K562 (cell line): ENCODE data around the gene ACTN1. TPM values are rescaled to one million over a fixed set of nuclear protein-coding genes. Genes with fewer than 3 reads are reported as not detected.

Experiments used
- ATAC-seq: fragments of 200-7000 bp; cut with Tn5 transposase; 3 replicates; pipeline ENCODE4 v1.9.1; 2020; ENCODE audit warnings: moderate library complexity
- BruUV-seq: library from RNA; stranded (reverse); fragments of 400-500 nt; replicated peaks from 2 replicates; lab custom pipeline; 2021; lab: Mats Ljungman, UMichigan
- CTCF ChIA-PET: fragments of 300-600 bp; formaldehyde crosslinking; extraction: SDS; loops from one replicate; lab custom pipeline; 2021; ENCODE audit warnings: low intra/inter-chr PET ratio; lab: Yijun Ruan, JAX
- POLR2A ChIA-PET: fragments of 300-600, 350-650 bp; sonication (Branson Sonifier 250); formaldehyde crosslinking; extraction: SDS; loops from one replicate; lab custom pipeline; 2021; ENCODE audit warnings: antibody characterized with exemption, inconsistent platforms; lab: Yijun Ruan, JAX
- DNase-seq, 4 experiments: peaks; one replicate each; pipeline versions ENCODE4 v3.0.0 to v3.0.0-alpha.2; 2011 to 2018; ENCODE audit warnings: low spot score in 3 of 4, mixed read lengths in 3 of 4; ENCODE audit errors: extremely low read depth in 1 of 4
- FAIRE-seq: peaks from 2 replicates; lab custom pipeline; 2011; peaks lifted over from hg19 to GRCh38; lab: Jason Lieb, UNC
- H2AFZ ChIP-seq: 2 replicates; pipeline ENCODE4 v1.6.0; 2011; ENCODE audit warnings: low read depth, low read length, control low read depth, inconsistent platforms
- H3K27ac ChIP-seq: fragments of 200-600 bp; 3 replicates; pipeline ENCODE4 v1.8.0; 2011; ENCODE audit warnings: low read depth, mild to moderate bottlenecking, control low read depth, inconsistent platforms, low read length, moderate library complexity, mixed read lengths; ENCODE audit errors: extremely low read depth
- H3K27me3 ChIP-seq, 2 experiments: fragments of 300-600 bp in 1 of 2; 2 replicates in 1 of 2; 3 replicates in 1 of 2; pipeline versions ENCODE4 v1.6.0 to v1.8.0; 2011; ENCODE audit warnings: inconsistent platforms in 2 of 2, low read length in 2 of 2, mild to moderate bottlenecking in 1 of 2, mixed read lengths in 1 of 2, moderate library complexity in 1 of 2; ENCODE audit not compliant: control insufficient read depth in 2 of 2, insufficient read depth in 2 of 2
- H3K36me3 ChIP-seq: fragments of 300-600 bp; 3 replicates; pipeline ENCODE4 v1.8.0; 2011; ENCODE audit warnings: mild to moderate bottlenecking, low read length, inconsistent platforms; ENCODE audit not compliant: control insufficient read depth, insufficient read depth
- H3K4me1 ChIP-seq, 2 experiments: fragments of 200-600 bp in 1 of 2; replicated peaks in 1 of 2; 2 replicates in 1 of 2; 3 replicates in 1 of 2; pipeline versions ENCODE4 v1.5.1 to v1.8.0; 2011; ENCODE audit warnings: inconsistent platforms in 2 of 2, low read length in 2 of 2, mild to moderate bottlenecking in 1 of 2, mixed read lengths in 1 of 2, moderate library complexity in 1 of 2; ENCODE audit not compliant: control insufficient read depth in 2 of 2, insufficient read depth in 2 of 2
- H3K4me2 ChIP-seq: 2 replicates; pipeline ENCODE4 v1.6.1; 2011; ENCODE audit warnings: low read length, control low read depth, inconsistent platforms, mixed read lengths; ENCODE audit not compliant: insufficient read depth
- H3K4me3 ChIP-seq: fragments of 200-600 bp; sonication (generic), shearing (Covaris generic); 2 replicates; pipeline ENCODE4 v1.5.1; 2016; ENCODE audit warnings: control low read depth, inconsistent platforms
- H3K79me2 ChIP-seq: fragments of 200-600 bp; 3 replicates; pipeline ENCODE4 v1.8.0; 2011; ENCODE audit warnings: low read length, inconsistent platforms; ENCODE audit not compliant: control insufficient read depth, insufficient read depth
- H3K9ac ChIP-seq, 2 experiments: 2 replicates each; pipeline versions ENCODE4 v1.6.0 to v1.6.1; 2011; ENCODE audit warnings: low read depth in 2 of 2, low read length in 2 of 2, control low read depth in 1 of 2, inconsistent platforms in 1 of 2, mild to moderate bottlenecking in 1 of 2, mixed read lengths in 1 of 2; ENCODE audit not compliant: insufficient read depth in 1 of 2
- H3K9me1 ChIP-seq: one replicate; pipeline ENCODE4 v1.6.0; 2011; ENCODE audit warnings: inconsistent platforms, mild to moderate bottlenecking, low read length, moderate library complexity; ENCODE audit not compliant: control insufficient read depth, insufficient read depth
- H3K9me3 ChIP-seq: replicated peaks from 2 replicates; pipeline ENCODE4 v1.5.1; 2011; ENCODE audit warnings: low read depth, low read length, inconsistent platforms; ENCODE audit not compliant: control insufficient read depth, insufficient read depth
- H4K20me1 ChIP-seq: replicated peaks from 2 replicates; pipeline ENCODE4 v1.6.1; 2011; ENCODE audit warnings: low read length, inconsistent platforms, mixed read lengths; ENCODE audit not compliant: control insufficient read depth, insufficient read depth
- CHD1 ChIP-seq: fragments of 200-600 bp; sonication (generic); IDR thresholded peaks from one replicate; pipeline ENCODE4 v1.6.1; 2012; ENCODE audit warnings: mild to moderate bottlenecking, moderate library complexity, low read length, inconsistent platforms
- HEY1 ChIP-seq: fragments of 250-450 bp; sonication (Bioruptor Pico); IDR thresholded peaks from 2 replicates; pipeline ENCODE4 v1.5.0; 2020; ENCODE audit warnings: mild to moderate bottlenecking, moderate library complexity, borderline replicate concordance
- NUFIP1 ChIP-seq: fragments of 450-650 bp; IDR thresholded peaks from 2 replicates; pipeline ENCODE4 v1.6.1; 2018; ENCODE audit not compliant: partially characterized antibody
- SNIP1 ChIP-seq: fragments of 450-650 bp; IDR thresholded peaks from 2 replicates; pipeline ENCODE4 v1.7.1; 2017; ENCODE audit warnings: low read depth, mild to moderate bottlenecking
- TAF7 ChIP-seq: fragments of 450-650 bp; IDR thresholded peaks from 2 replicates; pipeline ENCODE4 v1.6.1; 2016; ENCODE audit warnings: missing genetic modification characterization, missing compliant biosample characterization
- TCF15 ChIP-seq: fragments of 250-450 bp; sonication (Bioruptor Pico); IDR thresholded peaks from 2 replicates; pipeline ENCODE4 v1.8.0; 2022; ENCODE audit warnings: moderate library complexity, mild to moderate bottlenecking, inconsistent platforms
- ZNF431 ChIP-seq: sonication (generic); formaldehyde crosslinking; IDR thresholded peaks from 2 replicates; pipeline ENCODE4 v1.8.0; 2022; ENCODE audit warnings: mild to moderate bottlenecking, missing genetic modification reagents
- WGBS: fragments of 100-300 bp; shearing (Covaris generic); methylation state at CpG from one replicate; pipeline ENCODE4 v1.1.6; 2016; ENCODE audit warnings: low coverage, mixed read lengths; ENCODE audit not compliant: insufficient coverage; ENCODE audit errors: missing lambda C conversion rate; 5-methylcytosine and 5-hydroxymethylcytosine counted together
- in situ Hi-C: fragments of 300-500 bp; cut with MboI; formaldehyde crosslinking; loops from 4 replicates; pipeline ENCODE4 v1.15.0; 2018; ENCODE audit warnings: inconsistent platforms, mixed read lengths
- intact Hi-C: fragments of 100-400 bp; cut with micrococcal nuclease; formaldehyde crosslinking; loops from 2 replicates; pipeline ENCODE4 v1.14.2; 2022
- polyA plus RNA-seq, 8 experiments: library from polyadenylated mRNA; depleted of rRNA in 4 of 8; stranded (reverse) in 5 of 8; unstranded in 3 of 8; fragments of >200 nt; fragmentation: Nextera tagmentation in 2 of 8; fragmentation: Illumina TruSeq in 1 of 8; extraction: Ambion mirVana in 2 of 8; extraction: Trizol in 1 of 8; gene quantifications; 2 replicates each; pipeline versions ENCODE4 v1.2.1 to v1.2.3, GENCODE V29; 2011 to 2014; ENCODE audit warnings: inconsistent platforms in 1 of 8, missing spikeins in 1 of 8
- total RNA-seq, 7 experiments: library from RNA; depleted of rRNA in 6 of 7; stranded (reverse); fragments of >200 nt in 6 of 7; fragmentation: Illumina TruSeq in 2 of 7; extraction: Trizol in 2 of 7; gene quantifications; 2 replicates each; pipeline versions ENCODE4 v1.2.1 to v1.2.3, GENCODE V29; 2011 to 2021; ENCODE audit warnings: low replicate concordance in 1 of 7

The ACTN1 gene
- total and polyA plus RNA-seq, 9 of the 15 experiments (the other 6 are each of a cell fraction or from before 2014, with no cell fraction given): 2.2 to 67.7 (median 34.5) TPM

- Histone ChIP-seq H3K79me2 (peaks cover 4% of the 10 kb centered on the region), H3K27ac (no peak overlapping the region), H4K20me1 (no peaks in the 10 kb centered on the region), H3K9me3 (no peaks in the 10 kb centered on the region), H3K4me3 (no peak overlapping the region), H3K9ac (no peak overlapping the region), H3K36me3 (no peaks in the 10 kb centered on the region), H2AFZ (no peak overlapping the region)
- in situ Hi-C loops (no loop called here), intact Hi-C loops (no loop called here)
- CTCF ChIA-PET: no interaction called here
- WGBS: 75% methylated on average over 3 of the region's 3 CpGs
- POLR2A ChIA-PET: no interaction called here
- DNase-seq (no peak), ATAC-seq (no peak)
- BruUV-seq: no TSS peak
- no peak for TF ChIP-seq NUFIP1
- TF ChIP-seq HEY1 (CRISPR knock-in tag): no peak
- no peak for TF ChIP-seq TAF7 (tag)
- no peak for TF ChIP-seq CHD1
- TF ChIP-seq TCF15 (CRISPR knock-in tag): no peak
- TF ChIP-seq ZNF431: no peak
- TF ChIP-seq SNIP1: no peak
- TF ChIP-seq, all 486 proteins: peak for 0
- Histone ChIP-seq H3K9me1 (no peaks in the 10 kb centered on the region), H3K4me1 (peaks cover 9 to 11% of the 10 kb centered on the region in 2 experiments; a peak in 3 of 5 replicates), H3K4me2 (no peak overlapping the region), H3K27me3 (no peaks in the 10 kb centered on the region)
- no peak for FAIRE-seq
Observed at GRCh38 chr14:68983191-68983590, 4.1 kb upstream of the ACTN1 start.
